Neural progenitor cell (in vitro differentiated cells): ENCODE measurements around the gene LRFN4.

Experiments used
- CTCF ChIP-seq: fragments of 200-600 bp; sonication (generic); IDR thresholded peaks from 2 replicates; pipeline ENCODE4 v1.5.1; 2017; ENCODE audit warnings: antibody characterized with exemption, mild to moderate bottlenecking
- EZH2 ChIP-seq: fragments of 200-600 bp; sonication (generic); IDR thresholded peaks from 2 replicates; pipeline ENCODE4 v1.6.1; 2017; ENCODE audit warnings: antibody characterized with exemption, mild to moderate bottlenecking, moderate library complexity
- EZH2phosphoT487 ChIP-seq: fragments of 200-600 bp; sonication (generic); IDR thresholded peaks from 2 replicates; pipeline ENCODE4 v1.6.1; 2017; ENCODE audit warnings: antibody characterized with exemption

DNA sequence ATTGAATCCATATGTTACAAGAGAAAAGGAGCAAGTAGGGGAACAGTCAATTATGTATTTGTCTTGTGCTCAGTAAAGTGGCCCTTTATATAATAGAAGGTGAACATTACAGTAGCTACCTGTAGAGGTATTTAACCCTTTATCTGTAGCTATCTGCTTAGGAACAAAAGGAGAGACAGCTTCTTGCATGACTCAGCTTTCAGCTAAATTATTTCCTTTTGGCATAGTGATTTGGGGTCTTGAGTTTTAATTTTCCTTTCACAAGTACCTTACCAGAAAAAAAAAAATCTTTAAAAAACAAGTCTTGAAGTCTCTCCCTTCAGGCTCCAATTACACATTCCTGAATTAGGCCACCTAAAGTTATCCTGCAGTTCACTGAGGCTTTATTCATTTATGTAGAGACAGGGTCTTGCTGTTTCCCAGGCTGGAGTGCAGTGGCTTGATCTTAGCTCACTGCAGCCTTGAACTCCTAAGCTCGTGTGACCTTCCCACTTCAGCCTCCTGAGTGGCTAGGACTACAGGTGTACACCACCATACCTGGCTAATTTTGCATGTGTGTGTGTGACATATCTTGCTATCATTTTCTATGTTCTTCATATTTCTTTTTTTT lies 46.2 kb upstream of the LRFN4 start:
- TF ChIP-seq CTCF: no peak
- TF ChIP-seq EZH2phosphoT487: no peak
- no peak for TF ChIP-seq EZH2
